ENCODE measurements around the gene PGR.

Gene PGR

DNA sequence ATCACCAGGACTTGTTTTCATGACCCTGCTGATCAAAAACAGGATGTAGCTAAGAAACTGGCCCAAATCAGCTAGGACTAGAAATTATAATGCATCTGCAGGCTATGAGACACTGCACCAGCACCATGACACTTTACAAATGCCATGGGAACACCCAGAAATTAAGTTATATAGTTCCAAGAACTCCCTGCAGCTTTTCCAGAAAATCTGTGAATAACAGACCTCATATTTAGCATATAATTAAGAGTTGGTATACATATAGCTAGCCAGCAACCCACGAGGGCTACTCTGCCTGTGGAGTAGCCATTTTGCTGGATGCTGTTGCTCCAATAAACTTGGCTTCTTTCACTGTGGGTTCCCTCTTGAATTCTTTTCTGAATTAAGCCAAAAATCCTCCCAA, 101.0 kb downstream of the PGR start:
- TF ChIP-seq FOXM1 (IDR thresholded peaks at IDR 0.05; ENCODE audit: borderline replicate concordance, low read depth) (no peak), RAD21 (IDR thresholded peaks at IDR 0.05; ENCODE audit: low read depth) (no peak), TCF12 (IDR thresholded peaks at IDR 0.05; ENCODE audit: low read depth) (no peak), NFIC (IDR thresholded peaks at IDR 0.05) (no peak), YY1 (IDR thresholded peaks at IDR 0.05; ENCODE audit: low read depth) (no peak), ZBTB7A (IDR thresholded peaks at IDR 0.05; ENCODE audit: low read depth) (no peak), EGR1 (IDR thresholded peaks at IDR 0.05) (no peak), TEAD4 (IDR thresholded peaks at IDR 0.05) (no peak), TAF1 (IDR thresholded peaks at IDR 0.05; ENCODE audit: low read depth) (no peak), CREB1 (IDR thresholded peaks at IDR 0.05; ENCODE audit: low read depth) (no peak), EP300 (IDR thresholded peaks at IDR 0.05; ENCODE audit: borderline replicate concordance) (no peak), CEBPB (IDR thresholded peaks at IDR 0.05) (no peak)
- TF ChIP-seq, protein P1, sequence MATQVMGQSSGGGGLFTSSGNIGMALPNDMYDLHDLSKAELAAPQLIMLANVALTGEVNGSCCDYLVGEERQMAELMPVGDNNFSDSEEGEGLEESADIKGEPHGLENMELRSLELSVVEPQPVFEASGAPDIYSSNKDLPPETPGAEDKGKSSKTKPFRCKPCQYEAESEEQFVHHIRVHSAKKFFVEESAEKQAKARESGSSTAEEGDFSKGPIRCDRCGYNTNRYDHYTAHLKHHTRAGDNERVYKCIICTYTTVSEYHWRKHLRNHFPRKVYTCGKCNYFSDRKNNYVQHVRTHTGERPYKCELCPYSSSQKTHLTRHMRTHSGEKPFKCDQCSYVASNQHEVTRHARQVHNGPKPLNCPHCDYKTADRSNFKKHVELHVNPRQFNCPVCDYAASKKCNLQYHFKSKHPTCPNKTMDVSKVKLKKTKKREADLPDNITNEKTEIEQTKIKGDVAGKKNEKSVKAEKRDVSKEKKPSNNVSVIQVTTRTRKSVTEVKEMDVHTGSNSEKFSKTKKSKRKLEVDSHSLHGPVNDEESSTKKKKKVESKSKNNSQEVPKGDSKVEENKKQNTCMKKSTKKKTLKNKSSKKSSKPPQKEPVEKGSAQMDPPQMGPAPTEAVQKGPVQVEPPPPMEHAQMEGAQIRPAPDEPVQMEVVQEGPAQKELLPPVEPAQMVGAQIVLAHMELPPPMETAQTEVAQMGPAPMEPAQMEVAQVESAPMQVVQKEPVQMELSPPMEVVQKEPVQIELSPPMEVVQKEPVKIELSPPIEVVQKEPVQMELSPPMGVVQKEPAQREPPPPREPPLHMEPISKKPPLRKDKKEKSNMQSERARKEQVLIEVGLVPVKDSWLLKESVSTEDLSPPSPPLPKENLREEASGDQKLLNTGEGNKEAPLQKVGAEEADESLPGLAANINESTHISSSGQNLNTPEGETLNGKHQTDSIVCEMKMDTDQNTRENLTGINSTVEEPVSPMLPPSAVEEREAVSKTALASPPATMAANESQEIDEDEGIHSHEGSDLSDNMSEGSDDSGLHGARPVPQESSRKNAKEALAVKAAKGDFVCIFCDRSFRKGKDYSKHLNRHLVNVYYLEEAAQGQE (IDR thresholded peaks at IDR 0.05; ENCODE audit: low read depth): no peak
- TF ChIP-seq, protein P2, sequence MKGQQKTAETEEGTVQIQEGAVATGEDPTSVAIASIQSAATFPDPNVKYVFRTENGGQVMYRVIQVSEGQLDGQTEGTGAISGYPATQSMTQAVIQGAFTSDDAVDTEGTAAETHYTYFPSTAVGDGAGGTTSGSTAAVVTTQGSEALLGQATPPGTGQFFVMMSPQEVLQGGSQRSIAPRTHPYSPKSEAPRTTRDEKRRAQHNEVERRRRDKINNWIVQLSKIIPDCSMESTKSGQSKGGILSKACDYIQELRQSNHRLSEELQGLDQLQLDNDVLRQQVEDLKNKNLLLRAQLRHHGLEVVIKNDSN (IDR thresholded peaks at IDR 0.05): no peak
- TF ChIP-seq, protein P3, sequence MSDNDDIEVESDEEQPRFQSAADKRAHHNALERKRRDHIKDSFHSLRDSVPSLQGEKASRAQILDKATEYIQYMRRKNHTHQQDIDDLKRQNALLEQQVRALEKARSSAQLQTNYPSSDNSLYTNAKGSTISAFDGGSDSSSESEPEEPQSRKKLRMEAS (IDR thresholded peaks at IDR 0.05): no peak

DNA sequence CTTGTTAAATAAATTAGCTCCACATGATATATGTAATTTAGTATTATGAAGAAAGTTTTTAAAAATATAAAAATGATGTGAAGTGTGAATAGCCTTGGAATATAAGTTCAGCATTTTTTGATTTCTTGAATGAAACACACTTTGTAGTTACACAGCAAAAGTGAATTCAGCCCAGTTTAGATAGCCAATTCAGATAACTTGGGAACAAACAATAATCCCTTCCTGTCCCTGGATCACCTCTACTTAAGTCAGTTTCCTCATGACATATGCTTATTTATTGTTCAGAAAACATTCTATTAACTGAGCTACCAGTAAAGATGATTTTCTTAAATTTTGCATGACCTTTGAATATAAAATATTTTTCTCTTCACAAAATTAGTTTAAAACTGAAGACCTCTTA, 107.4 kb downstream of the PGR start:
- TF ChIP-seq, protein P1 (IDR thresholded peaks at IDR 0.05; ENCODE audit: low read depth): no peak
- TF ChIP-seq, protein P2 (IDR thresholded peaks at IDR 0.05): no peak
- no peak for TF ChIP-seq CREB1 (IDR thresholded peaks at IDR 0.05; ENCODE audit: low read depth)
- no peak for TF ChIP-seq ZBTB7A (IDR thresholded peaks at IDR 0.05; ENCODE audit: low read depth)
- TF ChIP-seq EP300 (IDR thresholded peaks at IDR 0.05; ENCODE audit: borderline replicate concordance): no peak
- no peak for TF ChIP-seq TAF1 (IDR thresholded peaks at IDR 0.05; ENCODE audit: low read depth)
- TF ChIP-seq EGR1 (IDR thresholded peaks at IDR 0.05): no peak

DNA sequence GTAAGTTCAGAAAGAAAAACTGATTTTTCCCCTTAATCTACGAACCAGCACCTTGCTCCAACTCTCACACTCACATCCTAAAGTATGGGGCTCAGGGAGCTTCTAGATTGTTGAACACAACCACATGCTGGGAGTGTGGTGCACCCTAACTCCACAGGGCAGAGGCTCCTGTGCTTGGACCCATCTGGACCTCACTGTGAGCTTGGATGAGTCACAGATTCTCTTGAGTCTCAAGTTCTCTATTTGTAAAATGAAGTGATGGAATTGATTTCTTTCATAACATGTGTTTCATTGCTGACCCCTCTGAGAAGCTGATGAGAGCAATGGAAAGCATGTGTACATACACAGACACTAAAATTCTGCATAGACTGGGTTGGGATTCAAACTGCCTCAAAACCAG, 109.7 kb downstream of the PGR start:
- TF ChIP-seq CEBPB (IDR thresholded peaks at IDR 0.05) (no peak), ZBTB7A (IDR thresholded peaks at IDR 0.05; ENCODE audit: low read depth) (no peak), EP300 (IDR thresholded peaks at IDR 0.05; ENCODE audit: borderline replicate concordance) (no peak), TAF1 (IDR thresholded peaks at IDR 0.05; ENCODE audit: low read depth) (no peak)
- TF ChIP-seq, protein P3 (IDR thresholded peaks at IDR 0.05): no peak

DNA sequence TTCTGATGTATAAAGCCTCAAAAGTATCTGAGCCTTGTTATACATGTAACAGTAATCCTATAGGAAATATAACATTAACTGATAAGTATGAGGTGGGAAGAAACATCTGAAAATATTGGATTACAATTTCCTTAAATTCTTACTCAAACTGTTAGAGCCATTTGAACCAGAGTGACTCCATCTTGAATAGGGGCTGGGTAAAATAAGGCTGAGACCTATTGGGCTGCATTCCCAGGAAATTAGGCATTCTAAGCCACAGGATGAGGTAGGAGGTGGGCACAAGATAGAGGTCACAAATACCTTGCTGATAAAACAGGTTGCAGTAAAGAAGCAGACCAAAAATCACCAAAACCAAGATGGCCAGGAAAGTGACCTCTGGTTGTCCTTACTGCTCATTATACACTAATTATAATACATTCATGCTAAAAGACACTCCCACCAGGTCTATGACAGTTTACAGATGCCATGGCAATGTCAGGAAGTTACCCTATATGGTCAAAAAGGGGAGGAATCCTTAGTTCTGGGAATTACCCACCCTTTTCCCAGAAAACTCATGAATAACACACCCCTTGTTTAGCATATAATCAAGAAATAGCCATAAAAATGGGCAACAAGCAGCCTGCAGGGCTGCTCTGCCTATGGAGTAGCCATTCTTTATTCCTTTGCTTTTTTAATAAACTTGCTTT, 114.9 kb downstream of the PGR start:
- TF ChIP-seq, protein P2 (IDR thresholded peaks at IDR 0.05): no peak
- TF ChIP-seq CREB1 (IDR thresholded peaks at IDR 0.05; ENCODE audit: low read depth) (no peak), EP300 (IDR thresholded peaks at IDR 0.05; ENCODE audit: borderline replicate concordance) (no peak)

DNA sequence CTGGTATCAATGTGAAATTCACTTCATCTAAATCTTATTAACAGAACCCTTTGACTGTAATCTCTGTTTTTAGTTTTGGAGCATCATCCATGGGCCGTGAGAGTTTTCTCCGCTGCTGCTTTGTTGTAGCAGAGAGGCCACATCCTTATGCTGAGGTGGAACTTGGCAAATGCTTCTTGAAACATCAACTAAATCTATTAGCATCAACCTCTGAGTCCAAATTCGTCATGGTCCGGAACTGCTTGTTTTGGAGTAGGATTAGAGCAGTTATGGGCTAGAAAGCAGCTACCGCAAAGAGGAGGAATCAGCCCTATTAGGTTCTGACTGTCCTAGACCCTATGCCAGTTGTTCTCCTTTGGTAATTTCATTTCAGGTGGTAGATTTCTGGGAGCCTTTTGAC, 117.7 kb downstream of the PGR start:
- TF ChIP-seq, protein P3 (IDR thresholded peaks at IDR 0.05): no peak
- TF ChIP-seq, protein P1 (IDR thresholded peaks at IDR 0.05; ENCODE audit: low read depth): no peak
- TF ChIP-seq EP300 (IDR thresholded peaks at IDR 0.05; ENCODE audit: borderline replicate concordance): no peak
- TF ChIP-seq TAF1 (IDR thresholded peaks at IDR 0.05; ENCODE audit: low read depth): no peak
- no peak for TF ChIP-seq YY1 (IDR thresholded peaks at IDR 0.05; ENCODE audit: low read depth)
- TF ChIP-seq TCF12 (IDR thresholded peaks at IDR 0.05; ENCODE audit: low read depth): no peak
- no peak for TF ChIP-seq ZBTB7A (IDR thresholded peaks at IDR 0.05; ENCODE audit: low read depth)
- TF ChIP-seq RAD21 (IDR thresholded peaks at IDR 0.05; ENCODE audit: low read depth): no peak
- TF ChIP-seq FOXM1 (IDR thresholded peaks at IDR 0.05; ENCODE audit: borderline replicate concordance, low read depth): no peak
- TF ChIP-seq CREB1 (IDR thresholded peaks at IDR 0.05; ENCODE audit: low read depth): no peak
- TF ChIP-seq CEBPB (IDR thresholded peaks at IDR 0.05): no peak
- no peak for TF ChIP-seq EGR1 (IDR thresholded peaks at IDR 0.05)
- no peak for TF ChIP-seq NFIC (IDR thresholded peaks at IDR 0.05)
- TF ChIP-seq, protein P2 (IDR thresholded peaks at IDR 0.05): no peak
- TF ChIP-seq TEAD4 (IDR thresholded peaks at IDR 0.05): no peak

All from Ishikawa (cell line).